Forelimb muscle (tissue), 1 donor: Measurements from ENCODE around the gene COL15A1. TPM values are rescaled to one million over a fixed set of nuclear protein-coding genes. Genes with fewer than 3 reads are reported as not detected.
A peak's percentile ranks its signal among the peaks of the same experiment; 100 is the strongest.

Experiments used
- DNase-seq: peaks from one replicate; pipeline ENCODE4 v3.0.0-alpha.2; 2013; ENCODE audit warnings: low read depth
- polyA plus RNA-seq: library from polyadenylated mRNA; unstranded; fragments of 120-200 nt; gene quantifications from one replicate; pipeline ENCODE4 v1.2.1, GENCODE V29; 2013; ENCODE audit not compliant: insufficient read length

Gene COL15A1
- polyA plus RNA-seq, 1 donor: 172 TPM

DNA sequence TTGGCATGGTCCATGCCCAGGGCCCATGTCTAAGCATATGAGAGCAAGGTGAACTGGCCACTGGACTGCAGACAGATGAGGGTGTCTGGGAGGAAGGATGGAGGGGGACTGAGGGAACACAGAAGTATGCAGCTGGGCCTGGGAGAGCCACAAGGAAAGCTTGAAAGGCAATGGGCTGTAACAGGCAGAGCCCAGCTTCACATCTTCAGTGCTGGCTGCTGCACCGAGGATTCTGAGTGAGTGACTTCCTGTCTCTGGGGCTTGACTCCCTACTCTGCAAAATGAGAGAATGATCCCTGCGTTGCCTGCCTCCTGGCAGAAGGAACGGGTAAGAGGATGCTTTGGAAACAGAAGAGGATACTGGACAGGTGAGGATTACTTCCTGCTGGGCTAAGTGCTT is 29.0 kb downstream of the COL15A1 start:
- no peak for DNase-seq

DNA sequence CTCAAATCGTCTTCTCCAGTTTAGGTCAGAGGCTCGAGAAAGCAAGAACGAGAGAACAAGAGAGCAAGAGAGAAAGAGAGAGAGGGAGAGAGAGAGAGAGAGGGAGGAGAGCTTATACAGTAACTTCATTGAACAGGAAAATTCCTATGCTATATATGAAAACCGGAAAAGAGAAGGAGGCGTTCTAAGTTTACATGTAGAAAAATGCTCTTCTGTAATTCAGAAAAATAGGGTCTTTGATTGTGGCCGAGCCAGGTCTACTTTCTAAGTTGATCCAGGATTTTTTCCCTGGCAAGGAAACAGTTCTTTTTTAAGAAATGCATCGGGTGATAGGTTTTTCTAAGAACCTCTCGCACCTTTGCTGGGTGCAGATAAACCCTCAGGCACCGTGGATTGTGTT is 29.5 kb downstream of the COL15A1 start:
- no peak for DNase-seq

DNA sequence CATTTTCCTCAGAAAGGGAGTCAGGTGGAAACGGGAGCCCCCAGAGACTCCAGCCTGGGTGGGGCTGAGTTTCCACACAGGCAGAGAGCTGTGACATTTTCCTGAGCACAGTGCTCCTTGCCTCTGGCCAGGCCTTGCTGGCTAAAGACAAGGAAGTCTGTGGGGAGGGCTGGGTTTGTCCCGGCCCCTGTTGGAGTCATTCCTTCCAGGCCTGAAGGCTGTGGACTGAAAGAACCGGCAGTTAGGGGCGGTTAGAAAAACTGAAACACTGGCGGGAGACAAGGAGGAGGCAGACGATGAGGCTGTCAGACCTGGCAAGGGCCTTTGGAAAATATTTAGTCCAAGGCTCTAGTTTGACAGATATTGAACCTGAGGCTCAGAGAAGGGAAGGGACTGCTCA is 29.9 kb downstream of the COL15A1 start:
- no peak for DNase-seq

DNA sequence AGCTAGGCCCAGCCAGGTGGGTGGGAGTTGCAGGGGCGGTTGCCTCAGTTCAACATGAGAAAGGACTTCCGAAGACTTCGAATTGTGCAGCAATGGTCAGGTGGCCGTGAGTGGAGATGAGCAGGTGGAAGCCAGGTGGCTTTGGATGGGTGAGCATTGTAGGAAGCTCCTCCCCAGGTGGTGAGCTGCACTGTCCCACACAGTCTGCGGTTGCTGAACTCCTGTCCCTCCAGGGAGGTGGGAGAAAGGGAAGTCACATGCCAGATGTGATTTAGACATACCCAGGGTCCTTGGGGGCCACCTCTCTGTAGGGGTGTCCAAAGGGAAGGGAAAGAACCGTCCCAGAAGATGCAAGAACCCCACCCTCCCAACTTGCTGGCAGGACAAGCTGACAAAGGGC is 30.4 kb downstream of the COL15A1 start:
- DNase-seq: no peak

DNA sequence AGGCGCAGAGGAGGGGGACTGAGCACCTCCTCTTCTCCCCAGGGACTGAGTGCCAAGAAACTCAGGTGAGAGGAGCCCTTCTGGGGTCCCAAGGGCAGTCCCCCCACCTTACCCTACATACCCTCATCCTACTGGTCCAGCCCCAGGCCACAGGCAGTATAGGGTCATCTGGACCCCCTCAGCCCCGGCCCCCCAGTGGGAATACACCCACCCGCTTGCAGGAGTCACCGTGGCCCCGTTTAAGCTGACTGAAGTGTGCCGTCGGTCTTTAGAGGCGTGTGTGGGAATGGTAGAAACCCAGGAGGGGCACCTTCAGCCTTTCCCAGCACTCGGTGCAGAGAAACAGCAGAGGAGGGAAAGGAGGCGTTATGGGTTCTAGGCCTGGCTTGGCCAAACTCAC is 30.8 kb downstream of the COL15A1 start:
- no peak for DNase-seq

DNA sequence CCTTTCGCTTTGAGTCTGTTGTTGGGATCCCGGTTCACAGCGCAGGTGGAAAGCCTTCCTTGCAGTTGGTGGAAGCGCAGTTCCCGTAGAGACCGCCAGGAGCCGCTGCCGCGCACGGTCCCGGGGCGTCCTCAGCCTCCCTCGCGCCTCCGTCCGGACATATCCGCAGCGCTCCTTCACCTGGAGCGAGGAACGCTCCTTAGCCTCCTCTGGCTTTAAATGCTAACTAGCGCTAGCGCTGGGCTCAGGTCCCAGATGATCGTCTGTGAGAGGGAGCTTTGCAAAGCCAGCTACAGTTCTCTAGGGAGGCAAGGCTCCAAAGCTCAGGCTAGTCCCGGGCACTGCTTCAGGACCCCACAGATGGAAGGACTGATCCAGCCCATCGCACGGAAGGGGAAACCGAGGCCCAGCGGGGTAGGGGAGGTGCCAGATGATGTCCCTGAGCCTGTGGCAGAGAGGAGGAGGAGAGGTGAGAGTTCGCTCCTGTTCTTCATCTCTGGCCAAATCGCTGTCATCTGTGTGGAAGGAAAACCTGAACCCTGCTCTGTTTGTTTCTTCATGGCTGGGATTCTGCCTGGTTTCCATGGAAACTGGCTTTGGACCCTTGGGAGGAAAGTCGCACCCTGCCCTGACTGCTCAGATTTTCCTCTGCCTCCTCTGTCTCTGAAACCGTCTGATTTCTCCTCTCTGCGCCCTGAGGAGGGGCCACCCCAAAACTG is 31.4 kb downstream of the COL15A1 start:
- DNase-seq: peak; percentile 75

DNA sequence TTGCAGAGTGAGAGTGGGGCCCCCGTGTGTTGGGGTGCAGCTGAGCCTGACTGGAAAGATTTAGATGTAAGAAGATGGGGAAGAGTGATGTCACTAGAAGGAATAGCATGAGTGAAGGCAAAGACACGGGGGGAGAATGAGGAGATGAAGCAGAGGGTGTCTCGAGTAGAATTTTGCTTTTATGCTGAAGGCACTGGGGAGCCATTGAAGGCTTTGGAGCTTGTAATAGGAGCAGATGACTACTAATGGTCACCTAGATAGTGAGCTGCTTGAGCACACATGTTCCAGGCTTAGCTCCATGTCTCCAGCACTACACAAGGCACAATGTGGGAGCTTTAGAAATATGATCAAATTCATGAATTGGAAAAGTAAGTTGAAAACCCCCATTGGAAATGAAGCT is 32.1 kb downstream of the COL15A1 start:
- DNase-seq: no peak

DNA sequence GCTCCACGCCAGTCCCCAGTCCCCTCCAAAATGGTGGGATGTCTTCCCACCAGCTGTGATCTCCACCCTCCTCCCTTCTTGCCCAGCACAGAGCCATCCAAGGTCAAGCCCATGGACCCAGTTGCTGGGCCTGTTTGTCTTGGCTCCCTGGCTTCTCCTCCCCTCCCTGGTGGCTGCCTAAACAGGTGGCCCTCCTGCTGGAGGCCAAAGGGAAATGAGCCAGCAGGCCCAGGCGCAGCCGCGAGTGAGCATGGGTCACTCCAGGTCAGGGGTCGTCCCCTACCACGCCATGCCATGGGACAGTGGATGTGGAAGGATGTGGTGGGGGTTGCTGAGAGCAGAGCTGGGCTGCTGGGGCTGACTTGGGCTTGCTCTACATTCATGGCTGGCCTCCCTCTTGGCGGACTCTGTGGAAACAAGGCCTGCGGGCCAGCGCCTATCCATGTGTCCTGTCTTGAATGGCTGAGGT is 33.6 kb downstream of the COL15A1 start:
- no peak for DNase-seq

DNA sequence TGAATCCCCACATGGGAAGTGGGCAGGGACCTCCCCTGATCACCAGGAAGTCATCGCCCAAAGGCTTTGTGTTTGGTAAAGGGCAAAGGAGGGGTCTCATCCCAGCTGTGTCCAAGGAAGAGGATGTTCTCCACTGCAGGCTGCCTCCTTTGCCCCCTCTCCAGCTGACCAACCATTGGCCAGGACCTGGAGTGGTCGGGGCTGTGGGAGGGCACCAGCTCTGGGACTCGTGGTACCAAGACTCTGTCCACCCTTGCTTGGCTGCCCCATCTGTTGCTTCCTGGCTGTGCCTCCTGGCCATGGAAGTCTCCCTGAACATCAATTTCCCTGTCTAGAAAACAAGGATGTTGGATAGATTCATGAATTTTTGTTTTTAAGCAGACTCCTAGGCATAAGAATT is 34.1 kb downstream of the COL15A1 start:
- DNase-seq: no peak

DNA sequence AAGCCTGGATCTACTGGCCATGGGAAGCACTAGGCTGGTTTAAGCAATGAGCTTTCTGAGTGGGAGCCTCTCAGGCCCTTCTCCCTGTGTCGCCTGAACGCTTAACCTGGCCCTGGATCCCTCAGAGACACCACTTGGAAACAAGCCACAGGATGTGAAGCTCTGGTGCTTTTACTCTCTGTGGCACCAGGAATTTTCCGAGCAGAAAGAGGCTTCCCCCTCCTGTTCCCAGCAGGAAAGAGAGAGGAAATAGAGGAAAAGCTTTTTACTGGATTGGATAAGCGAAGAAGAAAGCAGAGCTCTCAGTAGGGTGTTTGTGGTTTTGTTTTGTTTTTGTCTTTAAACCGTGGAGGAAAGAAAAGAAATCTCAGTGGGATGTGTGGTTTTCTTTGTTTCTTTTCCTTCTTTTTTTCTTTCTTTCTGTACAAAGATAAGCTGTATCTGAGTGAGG is 34.5 kb downstream of the COL15A1 start:
- DNase-seq: no peak

DNA sequence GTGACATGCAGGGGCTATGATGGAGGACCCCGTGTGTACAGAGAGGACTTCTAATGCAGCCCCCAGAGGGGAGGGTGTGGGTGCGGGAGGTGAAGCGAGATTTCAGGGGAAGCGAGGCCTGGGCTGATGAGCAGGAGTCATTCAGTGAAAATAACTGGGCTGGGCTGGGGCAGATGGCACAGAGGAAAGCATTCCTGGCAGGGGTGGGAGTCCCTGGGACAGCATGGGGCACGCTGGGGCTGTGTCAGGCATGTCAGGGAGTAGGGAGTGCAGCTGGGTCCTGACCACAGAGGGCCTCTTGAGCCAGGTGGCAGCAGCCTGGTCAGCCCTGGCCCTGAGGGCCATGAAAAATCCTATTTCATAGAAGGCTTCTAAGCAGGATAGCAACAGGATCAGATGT is 36.6 kb downstream of the COL15A1 start:
- DNase-seq: no peak

DNA sequence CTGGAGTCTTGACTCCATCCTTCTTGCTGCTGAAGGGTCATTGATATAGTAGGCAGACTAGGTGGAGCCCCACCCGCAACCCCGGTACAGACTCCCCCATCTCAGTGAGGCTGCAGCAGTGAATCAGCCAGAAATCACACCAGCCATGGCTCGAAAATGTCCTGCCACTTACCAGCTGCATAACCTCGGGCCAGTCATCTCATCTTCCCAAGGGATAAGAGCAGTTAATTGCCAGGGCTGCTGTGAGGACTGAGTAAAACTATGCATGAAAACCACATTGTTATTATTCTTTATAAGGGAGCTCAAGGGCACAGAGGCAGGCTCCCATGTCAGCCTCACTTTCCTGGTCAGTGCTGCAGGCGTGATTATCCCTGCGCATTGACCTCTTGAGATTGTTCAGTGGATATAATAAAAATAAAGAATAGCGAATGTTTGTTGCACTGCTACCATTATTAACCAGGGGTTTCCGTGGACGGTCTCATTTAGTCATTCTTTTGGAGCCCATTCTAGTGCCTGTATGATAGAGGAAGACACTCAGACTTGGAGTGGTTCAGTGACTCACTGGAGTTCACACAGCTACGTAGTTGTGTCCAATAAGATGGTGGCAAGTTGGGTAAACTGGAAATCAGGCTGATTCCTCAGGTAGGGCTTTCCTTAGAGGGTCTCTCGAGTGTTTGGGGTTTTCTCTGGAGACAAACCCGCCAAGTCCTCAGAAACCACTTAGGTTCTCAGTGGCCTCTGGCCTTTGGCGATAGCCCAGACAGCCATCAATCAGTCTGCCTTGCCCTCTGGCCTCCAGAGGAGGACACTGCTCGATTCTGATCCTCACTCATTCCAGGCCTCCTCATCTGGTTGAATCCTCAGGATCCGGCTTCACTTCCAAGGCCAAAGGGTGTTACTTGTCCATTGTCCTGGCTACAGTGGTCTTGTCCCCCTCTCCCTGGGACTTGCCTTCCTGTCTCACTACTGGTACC is 39.9 kb downstream of the COL15A1 start:
- no peak for DNase-seq

DNA sequence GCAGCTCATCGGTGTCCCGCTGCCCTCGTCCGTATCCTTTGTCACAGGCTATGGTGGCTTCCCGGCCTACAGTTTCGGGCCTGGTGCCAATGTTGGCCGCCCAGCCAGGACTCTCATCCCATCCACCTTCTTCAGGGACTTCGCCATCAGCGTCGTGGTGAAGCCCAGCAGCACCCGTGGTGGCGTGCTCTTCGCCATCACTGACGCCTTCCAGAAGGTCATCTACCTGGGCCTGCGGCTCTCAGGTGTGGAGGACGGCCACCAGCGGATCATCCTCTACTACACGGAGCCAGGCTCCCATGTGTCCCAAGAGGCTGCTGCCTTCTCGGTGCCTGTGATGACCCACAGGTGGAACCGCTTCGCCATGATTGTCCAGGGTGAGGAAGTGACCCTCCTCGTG is 41.9 kb downstream of the COL15A1 start:
- DNase-seq: no peak

DNA sequence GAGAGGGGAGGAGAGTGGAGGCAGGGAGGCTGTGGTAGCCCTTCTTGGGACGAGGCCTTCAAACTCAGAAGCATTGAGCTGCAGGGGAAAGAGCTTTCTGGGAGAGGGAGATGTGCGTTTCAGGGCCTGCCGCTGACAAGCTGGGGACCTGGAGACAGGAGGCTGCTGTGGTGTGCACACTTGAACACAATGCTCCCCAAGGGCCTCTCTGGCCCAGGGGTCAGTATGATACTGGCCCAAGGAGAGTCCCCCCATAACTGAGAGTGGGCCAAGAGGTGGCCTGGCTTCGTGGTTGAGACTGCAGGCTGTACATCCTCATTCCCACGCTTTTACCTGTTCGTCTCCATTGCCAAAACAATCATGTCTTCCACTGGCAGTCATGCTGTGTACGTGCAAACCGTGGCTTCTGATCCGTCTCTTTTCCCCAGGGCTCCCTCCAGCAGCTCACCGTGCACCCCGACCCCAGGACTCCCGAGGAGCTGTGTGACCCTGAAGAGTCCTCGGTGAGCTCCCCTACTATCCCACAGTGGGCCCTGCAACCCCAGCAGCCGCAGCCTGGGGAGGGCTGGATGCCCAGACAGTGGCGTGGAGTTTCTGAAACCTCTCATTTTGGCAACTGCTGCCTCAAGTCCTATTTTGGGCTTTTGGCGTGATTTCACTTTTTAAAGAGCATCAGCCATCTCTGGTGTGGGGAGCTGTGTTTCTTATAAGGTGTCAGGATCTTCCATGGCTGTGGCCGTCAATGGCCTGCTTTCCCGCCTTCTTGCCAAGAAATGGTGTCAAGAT is 43.4 kb downstream of the COL15A1 start:
- DNase-seq: no peak

DNA sequence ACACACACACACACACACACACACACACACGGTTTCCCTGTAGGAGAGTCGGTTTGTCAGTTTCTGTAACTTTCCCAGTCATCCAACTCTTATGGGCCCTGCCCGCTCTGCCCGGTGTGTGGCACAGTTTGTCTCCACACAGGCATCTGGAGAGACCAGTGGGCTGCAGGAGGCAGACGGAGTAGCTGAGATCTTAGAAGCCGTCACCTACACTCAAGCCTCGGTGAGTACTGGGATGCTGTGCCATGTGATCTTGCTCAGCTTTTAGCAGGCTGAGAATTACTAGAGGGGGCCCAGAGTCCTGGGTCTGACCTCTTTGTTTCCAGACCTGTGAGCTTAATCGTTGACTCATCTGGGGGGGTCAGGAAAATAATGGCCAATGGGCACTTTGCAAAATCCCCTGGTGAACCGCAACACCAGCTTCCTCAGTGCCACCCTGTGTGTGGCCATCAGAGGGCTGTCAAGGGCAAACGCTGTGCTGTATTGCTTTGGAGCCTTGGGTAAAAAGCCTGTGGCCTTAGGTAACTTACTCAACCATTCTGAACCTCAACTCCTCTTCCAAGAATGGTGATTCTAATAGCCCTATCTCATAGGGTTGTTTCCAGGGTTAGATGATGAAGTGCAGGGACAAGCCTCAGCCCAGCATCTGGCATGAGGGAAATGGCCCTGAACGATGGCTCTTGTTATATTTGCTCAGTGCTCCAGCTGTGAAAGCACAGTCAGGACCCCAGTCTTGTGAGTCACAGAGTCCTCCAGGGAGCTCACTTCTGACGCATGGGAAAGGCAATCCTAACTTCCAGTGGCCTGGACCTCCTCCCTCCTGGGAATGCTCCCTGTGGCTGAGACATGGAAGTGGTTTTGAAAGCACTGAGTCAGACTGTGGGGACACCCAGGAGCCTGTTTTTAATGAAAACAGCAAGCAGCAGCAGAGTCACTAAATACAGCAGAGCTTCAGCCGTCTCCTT is 45.6 kb downstream of the COL15A1 start:
- DNase-seq: no peak

DNA sequence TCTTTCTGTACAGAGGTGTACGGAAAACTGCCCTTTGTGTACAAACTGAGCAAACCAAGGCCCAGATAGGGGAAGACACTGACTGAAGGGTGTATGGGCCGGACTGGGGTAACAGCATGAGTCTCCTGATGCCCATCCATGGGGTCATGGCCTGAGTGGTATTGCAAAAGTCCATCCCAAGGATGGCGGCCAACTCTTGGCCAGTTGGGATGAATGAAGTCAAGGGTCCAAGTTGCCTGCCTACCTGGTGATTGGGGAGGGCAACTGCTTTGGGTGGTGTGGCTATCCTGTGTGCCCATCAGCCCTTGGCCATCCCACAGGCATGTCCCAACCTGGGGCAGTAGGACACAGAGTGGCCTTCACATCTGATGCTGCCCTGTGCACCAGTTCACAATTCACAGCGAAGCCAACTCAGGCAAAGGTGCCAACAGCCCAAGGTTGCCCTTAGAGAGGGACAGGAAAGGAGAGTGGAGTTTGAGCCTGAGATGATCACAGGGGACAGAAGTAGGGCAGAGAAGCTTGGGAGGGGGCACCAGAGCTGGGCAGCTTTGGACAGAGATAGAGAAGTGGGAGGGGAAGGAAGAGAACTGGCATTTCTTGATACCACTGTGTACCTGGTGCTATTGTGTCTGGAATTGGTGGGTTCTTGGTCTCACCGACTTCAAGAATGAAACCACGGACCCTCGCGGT is 46.6 kb downstream of the COL15A1 start:
- no peak for DNase-seq

DNA sequence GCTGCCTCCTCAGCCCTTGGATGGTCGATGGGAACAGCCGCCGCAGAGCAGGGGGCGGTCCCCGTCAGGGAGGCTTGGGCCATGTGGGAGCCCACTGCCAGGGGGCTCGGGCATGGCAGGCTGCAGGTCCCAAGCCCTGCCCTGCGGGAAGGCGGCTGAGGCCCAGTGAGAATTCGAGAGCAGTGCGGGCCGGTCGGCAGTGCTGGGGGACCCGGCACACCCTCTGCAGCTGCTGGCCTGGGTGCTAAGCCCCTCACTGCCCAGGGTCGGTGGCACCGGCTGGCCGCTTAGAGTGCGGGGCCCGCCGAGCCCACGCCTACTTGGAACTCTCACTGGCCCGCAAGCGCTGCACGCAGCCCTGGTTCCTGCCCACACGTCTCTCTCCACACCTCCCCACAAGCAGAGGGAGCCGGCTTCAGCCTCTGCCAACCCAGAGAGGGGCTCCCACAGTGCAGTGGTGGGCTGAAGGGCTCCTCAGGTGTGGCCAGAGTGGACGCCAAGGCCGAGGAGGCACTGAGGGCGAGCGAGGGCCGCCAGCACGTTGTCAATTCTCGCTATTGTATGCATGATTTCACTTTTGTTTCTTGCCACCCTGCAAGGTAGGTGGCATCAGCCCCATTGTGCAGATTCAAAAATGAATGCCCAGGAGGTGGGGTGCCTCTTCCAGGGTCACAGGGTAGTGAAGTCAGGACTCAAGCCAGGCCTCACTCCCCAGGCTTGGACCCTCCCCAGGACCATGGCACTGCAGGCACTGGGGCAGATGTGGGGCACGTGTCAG is 48.6 kb downstream of the COL15A1 start:
- no peak for DNase-seq

DNA sequence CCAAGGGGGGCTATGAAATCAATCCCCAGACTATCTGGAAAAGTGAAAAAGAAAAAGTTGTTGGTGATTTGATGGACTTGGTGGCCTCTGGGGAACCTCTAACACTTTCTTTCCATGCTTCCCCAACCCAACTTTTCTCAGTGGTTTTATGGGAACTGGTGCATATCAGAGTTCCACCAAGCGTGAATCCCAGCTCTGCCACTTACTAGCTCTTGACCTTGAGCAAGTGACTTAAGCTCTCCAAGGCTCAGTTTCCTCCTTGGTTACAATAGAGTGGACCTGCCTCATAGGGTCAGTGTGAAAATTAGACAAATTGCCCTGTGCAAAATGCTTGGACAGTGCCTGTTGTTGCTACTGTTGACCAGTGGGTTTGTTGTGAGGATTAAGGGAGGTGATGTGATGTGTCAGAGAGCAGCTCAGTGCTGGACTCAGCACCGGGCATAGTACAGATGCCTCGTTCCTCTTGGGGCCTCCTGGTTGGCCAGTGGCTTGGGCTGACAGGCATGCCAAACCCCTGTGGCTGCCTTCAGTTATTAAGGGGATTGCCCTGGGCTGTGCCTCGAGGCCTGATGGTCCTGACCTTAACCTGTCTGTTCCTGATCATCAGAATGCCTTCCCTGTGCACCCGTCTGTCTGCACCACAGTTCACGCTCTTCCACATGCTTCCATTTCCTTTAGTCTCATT is 49.3 kb downstream of the COL15A1 start:
- no peak for DNase-seq

DNA sequence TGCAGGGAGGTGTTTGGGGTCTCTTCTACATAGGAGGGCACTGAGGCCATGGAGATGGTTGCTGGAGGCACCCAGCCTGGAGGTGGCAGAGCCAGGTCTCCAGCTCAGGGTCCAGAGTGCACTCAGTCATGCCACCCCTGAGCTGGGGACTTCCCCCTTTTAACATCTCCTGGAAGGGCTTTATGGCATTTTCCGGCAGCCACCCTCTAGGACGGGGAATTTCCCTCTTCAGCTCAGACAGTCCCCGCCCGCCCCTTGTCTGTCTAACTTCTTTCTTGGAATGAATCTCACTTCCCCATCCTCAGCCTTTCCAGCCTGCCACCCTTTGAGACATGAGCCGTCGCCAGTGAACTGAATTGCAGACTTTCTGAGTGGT is 49.9 kb downstream of the COL15A1 start:
- no peak for DNase-seq
